Endodermal cell (in vitro differentiated cells): ENCODE measurements around the gene OR10AD1. TPM values are rescaled to one million over a fixed set of nuclear protein-coding genes. Genes with fewer than 3 reads are reported as not detected.
A peak's percentile ranks its signal among the peaks of the same experiment; 100 is the strongest.

ENCODE experiments used
- DNase-seq: peaks from one replicate; pipeline ENCODE4 v3.0.0-alpha.2; 2017
- H3K27ac ChIP-seq: 2 replicates; pipeline ENCODE4 v1.5.1; 2013; ENCODE audit warnings: mild to moderate bottlenecking, low read depth, low read length, moderate library complexity
- H3K27me3 ChIP-seq: 2 replicates; pipeline ENCODE4 v1.6.1; 2013; ENCODE audit warnings: mild to moderate bottlenecking, low read length, moderate library complexity; ENCODE audit not compliant: insufficient read depth, control insufficient read depth, poor library complexity, severe bottlenecking
- H3K36me3 ChIP-seq: 2 replicates; pipeline ENCODE4 v1.7.0; 2013; ENCODE audit warnings: mild to moderate bottlenecking, low read length, moderate library complexity; ENCODE audit not compliant: control insufficient read depth, insufficient read depth
- H3K4me1 ChIP-seq: one replicate; pipeline ENCODE4 v1.7.0; 2013; ENCODE audit warnings: low read length; ENCODE audit not compliant: control insufficient read depth, insufficient read depth
- H3K4me3 ChIP-seq: 2 replicates; pipeline ENCODE4 v1.5.1; 2013; ENCODE audit warnings: mild to moderate bottlenecking, low read length, moderate library complexity
- H3K9ac ChIP-seq: 2 replicates; pipeline ENCODE4 v1.6.1; 2013; ENCODE audit warnings: mild to moderate bottlenecking, low read length, moderate library complexity; ENCODE audit not compliant: poor library complexity, severe bottlenecking; ENCODE audit errors: extremely low read depth
- H3K9me3 ChIP-seq: 2 replicates; pipeline ENCODE4 v1.6.1; 2013; ENCODE audit warnings: mild to moderate bottlenecking, low read length, moderate library complexity; ENCODE audit not compliant: control insufficient read depth
- H3K27ac Mint-ChIP-seq: 2 replicates; pipeline ENCODE4 v1.8.0; 2020; ENCODE audit warnings: mixed read lengths
- H3K27me3 Mint-ChIP-seq: 2 replicates; pipeline ENCODE4 v1.8.0; 2021; ENCODE audit warnings: mild to moderate bottlenecking, mixed read lengths; ENCODE audit not compliant: insufficient read depth
- H3K36me3 Mint-ChIP-seq: 2 replicates; pipeline ENCODE4 v1.8.0; 2020; ENCODE audit warnings: low read depth, mixed read lengths
- H3K4me1 Mint-ChIP-seq: 2 replicates; pipeline ENCODE4 v1.8.0; 2020; ENCODE audit warnings: mixed read lengths
- H3K4me3 Mint-ChIP-seq: 2 replicates; pipeline ENCODE4 v1.8.0; 2020; ENCODE audit warnings: mild to moderate bottlenecking, moderate library complexity, mixed read lengths
- H3K9me3 Mint-ChIP-seq: 2 replicates; pipeline ENCODE4 v1.8.0; 2020; ENCODE audit warnings: mild to moderate bottlenecking, mixed read lengths
- CTCF ChIP-seq: fragments of 200-600 bp; sonication (generic); conservative IDR thresholded peaks from 2 replicates; pipeline ENCODE4 v1.5.0; 2021; ENCODE audit warnings: antibody characterized with exemption, mild to moderate bottlenecking
- WGBS, 2 experiments: methylation state at CpG; one replicate each; pipeline versions ENCODE4 v1.1.5 to v1.1.7; 2013; ENCODE audit warnings: missing lambda C conversion rate in 2 of 2, mixed read lengths in 1 of 2; ENCODE audit not compliant: insufficient coverage in 1 of 2, insufficient read length in 1 of 2; 5-methylcytosine and 5-hydroxymethylcytosine counted together
- total RNA-seq, 2 donors: library from RNA; stranded (reverse); fragmentation: NEBNext Ultra II Directional in 1 of 2; extraction: Animal tissue kit (Norgen Biotek cat#: 25700) in 1 of 2; gene quantifications; 2 replicates in 1 of 2; 3 replicates in 1 of 2; pipeline ENCODE4 v1.2.1, GENCODE V29; 2021

Gene OR10AD1
- total RNA-seq, 2 donors from 2014 or later = not detected

DNA sequence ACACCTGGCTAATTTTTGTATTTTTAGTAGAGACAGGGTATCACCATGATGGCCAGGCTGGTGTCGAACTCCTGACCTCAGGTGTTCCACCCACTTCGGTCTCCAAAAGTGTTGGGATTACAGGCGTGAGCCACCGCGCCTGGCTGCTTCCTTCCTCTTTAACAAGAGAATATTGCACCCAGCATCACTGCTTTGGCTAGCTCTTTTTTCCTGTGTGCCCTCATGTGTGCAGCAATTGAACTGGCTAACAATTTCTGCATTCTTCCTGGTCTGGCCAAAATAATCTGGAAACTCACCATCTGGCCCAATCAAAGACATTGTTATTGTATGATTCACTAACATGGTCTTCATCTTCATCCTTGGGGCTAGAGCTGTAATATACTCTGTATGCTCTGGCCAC is 43.0 kb downstream of the OR10AD1 start:
- H3K9me3 ChIP-seq = no peaks in the 10 kb centered on the region
- no peak overlapping the region for H3K4me3 ChIP-seq
- Mint-ChIP-seq H3K27ac (no peak overlapping the region), H3K36me3 (no peaks in the 10 kb centered on the region), H3K4me3 (no peak overlapping the region), H3K27me3 (peaks cover 30% of the 10 kb centered on the region), H3K4me1 (peaks cover 6% of the 10 kb centered on the region), H3K9me3 (no peaks in the 10 kb centered on the region)
- H3K27me3 ChIP-seq = peaks cover 25% of the 10 kb centered on the region
- no peak overlapping the region for H3K27ac ChIP-seq
- DNase-seq = no peak
- 88 to 93% methylated on average over 5 of the region's 5 CpGs for WGBS, 2 experiments
- H3K4me1 ChIP-seq = no peaks in the 10 kb centered on the region
- no peak for TF ChIP-seq CTCF
- H3K36me3 ChIP-seq = no peaks in the 10 kb centered on the region
- no peak overlapping the region for H3K9ac ChIP-seq

- no peaks in the 10 kb centered on the region for H3K9me3 Mint-ChIP-seq
- Histone ChIP-seq H3K9ac (no peak overlapping the region), H3K27me3 (peaks cover 13% of the 10 kb centered on the region)
Measured at GRCh38 chr12:48157889-48158370, 45.2 kb downstream of the OR10AD1 start.

GRCh38 chr12:48157018-48157888 is 45.8 kb downstream of the OR10AD1 start, which contains the start of gene ASB8:
Gene ASB8 (minus strand): TSS chr12:48157515. CDS start chr12:48153496, 4,019 bp downstream.
- Histone ChIP-seq H3K4me1 (no peaks in the 10 kb centered on the region), H3K4me3 (peak within 1 kb of the TSS; percentile 95), H3K9ac (peak within 1 kb of the TSS; percentile 42), H3K36me3 (peaks cover 4% of the 10 kb centered on the region), H3K27ac (no peak within 1 kb of the TSS), H3K9me3 (no peaks in the 10 kb centered on the region), H3K27me3 (peaks cover 12% of the 10 kb centered on the region)
- WGBS, 2 experiments = 1% methylated on average over 14 to 56 of the region's 56 CpGs
- H3K27ac Mint-ChIP-seq = peak within 1 kb of the TSS; percentile 92
- peaks cover 2% of the 10 kb centered on the region for H3K36me3 Mint-ChIP-seq
- peak; percentile 59 for TF ChIP-seq CTCF
- H3K4me1 Mint-ChIP-seq = peaks cover 6% of the 10 kb centered on the region
- peaks cover 17% of the 10 kb centered on the region for H3K27me3 Mint-ChIP-seq
- DNase-seq = peak; percentile 100
- no peaks in the 10 kb centered on the region for H3K9me3 Mint-ChIP-seq
- peak within 1 kb of the TSS; percentile 96 for H3K4me3 Mint-ChIP-seq

More at GRCh38 chr12:48157889-48158370, 45.2 kb downstream of the OR10AD1 start:
- Histone ChIP-seq H3K9me3 (no peaks in the 10 kb centered on the region), H3K27ac (no peak overlapping the region), H3K4me3 (peak overlapping the region; percentile 95), H3K4me1 (no peaks in the 10 kb centered on the region), H3K36me3 (peaks cover 3% of the 10 kb centered on the region)
- peak overlapping the region; percentile 79 for H3K27ac Mint-ChIP-seq
- H3K4me1 Mint-ChIP-seq = peaks cover 6% of the 10 kb centered on the region
- H3K4me3 Mint-ChIP-seq = peak overlapping the region; percentile 96
- peak; percentile 35 for DNase-seq
- no peak for TF ChIP-seq CTCF
- H3K27me3 Mint-ChIP-seq = peaks cover 21% of the 10 kb centered on the region
- WGBS, 2 experiments = 84 to 100% methylated on average over 1 to 3 of the region's 3 CpGs
- peaks cover 2% of the 10 kb centered on the region for H3K36me3 Mint-ChIP-seq
